Left ventricle myocardium inferior (tissue), 1 donor: ENCODE results near the gene IKBIP. TPM values are rescaled to one million over a fixed set of nuclear protein-coding genes. Genes with fewer than 3 reads are reported as not detected.

ENCODE experiments used
- DNase-seq: peaks from one replicate; pipeline ENCODE4 v3.0.0-alpha.2; 2020
- H3K27ac ChIP-seq: fragments of 200-600 bp; replicated peaks from 2 replicates; pipeline ENCODE4 v1.8.0; 2021
- H3K27me3 ChIP-seq: fragments of 200-600 bp; 2 replicates; pipeline ENCODE4 v1.8.0; 2021; ENCODE audit warnings: low read depth
- H3K36me3 ChIP-seq: fragments of 200-600 bp; 2 replicates; pipeline ENCODE4 v1.8.0; 2021
- H3K4me1 ChIP-seq: fragments of 200-600 bp; 2 replicates; pipeline ENCODE4 v1.8.0; 2021
- H3K4me3 ChIP-seq: fragments of 200-600 bp; 2 replicates; pipeline ENCODE4 v1.8.0; 2021; ENCODE audit warnings: mild to moderate bottlenecking, moderate library complexity
- H3K9me3 ChIP-seq: fragments of 200-600 bp; replicated peaks from 2 replicates; pipeline ENCODE4 v1.8.0; 2021
- CTCF ChIP-seq: fragments of 200-600 bp; IDR thresholded peaks from 2 replicates; pipeline ENCODE4 v1.8.0; 2021; ENCODE audit warnings: antibody characterized with exemption, mild to moderate bottlenecking, borderline replicate concordance
- intact Hi-C: fragments of 100-400 bp; cut with micrococcal nuclease; formaldehyde crosslinking; loops from one replicate; pipeline ENCODE4 v1.11.0; 2022
- total RNA-seq: library from RNA; stranded (reverse); fragmentation: NEBNext Ultra II Directional; extraction: Animal tissue kit (Norgen Biotek cat#: 25700); gene quantifications from one replicate; pipeline ENCODE4 v1.2.1, GENCODE V29; 2021
- donor health status: DM: no; HTN: yes; CAD: no; lungs with severe emphysema.

IKBIP gene
- total RNA-seq, 1 donor from 2014 or later, result 4.4 TPM

DNA sequence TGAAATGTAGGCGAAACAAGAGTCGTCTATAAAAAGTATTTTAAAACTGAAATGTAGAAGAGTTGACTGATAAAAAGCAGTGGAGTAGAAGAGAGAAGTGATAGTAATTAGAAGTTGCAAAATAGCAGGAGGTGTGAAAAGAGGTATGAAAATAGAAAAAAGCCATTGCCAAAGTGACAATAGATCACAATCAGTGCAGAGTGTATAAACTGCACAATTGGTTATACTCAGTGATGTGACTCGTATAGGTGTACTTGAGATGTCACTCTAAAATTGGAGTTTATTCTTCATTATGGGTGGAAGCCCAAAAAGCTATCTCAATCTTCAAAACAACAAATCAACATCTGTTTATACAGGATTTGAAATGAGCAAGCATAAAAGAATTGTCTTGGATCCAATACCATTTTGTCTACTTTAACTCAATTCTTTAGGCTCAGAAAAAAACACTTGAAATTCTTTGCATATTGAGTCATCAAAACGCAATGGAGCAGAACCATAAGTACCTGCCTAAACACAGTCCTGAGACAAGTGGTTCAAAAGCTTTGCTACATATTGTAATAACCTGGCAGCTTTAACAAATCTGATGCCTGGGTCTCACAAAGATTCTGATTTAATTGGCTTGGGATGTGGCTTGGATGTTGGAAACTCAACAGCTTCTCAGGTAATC is 8.8 kb downstream of the IKBIP start:
- no peak for DNase-seq
- H3K9me3 ChIP-seq, result no peaks in the 10 kb centered on the region
- H3K27me3 ChIP-seq, result no peaks in the 10 kb centered on the region
- H3K36me3 ChIP-seq, result no peaks in the 10 kb centered on the region
- intact Hi-C loops, result no loop called here
- no peak overlapping the region for H3K27ac ChIP-seq
- H3K4me3 ChIP-seq, result no peak overlapping the region
- TF ChIP-seq CTCF, result no peak
- peaks cover 12% of the 10 kb centered on the region for H3K4me1 ChIP-seq

- DNase-seq, result no peak
- Histone ChIP-seq H3K27ac (peak overlapping the region; percentile 48), H3K27me3 (no peaks in the 10 kb centered on the region), H3K4me1 (no peaks in the 10 kb centered on the region), H3K9me3 (no peaks in the 10 kb centered on the region), H3K4me3 (no peak overlapping the region), H3K36me3 (no peaks in the 10 kb centered on the region)
- intact Hi-C loops, result no loop called here
- TF ChIP-seq CTCF, result no peak
Observed at GRCh38 chr12:98618952-98619351, 25.6 kb downstream of the IKBIP start.

DNA sequence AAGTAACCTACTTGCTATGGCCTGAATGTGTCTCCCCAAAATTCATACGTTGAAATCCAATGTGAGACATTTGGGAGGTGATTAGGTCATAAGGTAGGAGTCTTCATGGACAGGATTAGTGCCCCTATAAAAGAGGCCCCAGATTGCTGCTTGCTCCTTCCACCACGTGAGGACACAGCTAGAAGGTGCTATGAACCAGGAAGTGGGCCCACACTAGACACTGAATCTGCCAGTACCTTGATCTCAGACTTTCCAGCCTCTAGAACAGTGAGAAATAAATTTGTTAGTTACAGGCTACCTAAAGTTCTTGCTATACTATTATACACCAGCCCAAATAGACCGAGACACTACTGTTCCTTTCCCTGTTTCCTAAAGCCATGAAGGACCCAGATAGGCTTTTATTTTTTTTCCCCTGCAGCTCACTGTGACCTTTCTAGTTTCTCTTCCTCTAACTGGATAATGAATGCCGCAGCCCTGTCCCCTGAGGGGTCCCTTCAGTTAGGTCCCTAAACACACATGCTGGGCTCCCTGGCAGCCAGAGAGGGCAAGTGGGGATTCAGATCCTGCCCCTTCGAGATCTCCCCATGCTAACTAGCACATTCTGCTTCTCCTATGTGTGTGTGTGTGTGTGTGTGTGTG is 31.8 kb downstream of the IKBIP start:
- intact Hi-C loops, result no loop called here
- no peak for DNase-seq
- no peak for TF ChIP-seq CTCF
- no peak overlapping the region for H3K4me3 ChIP-seq
- H3K27me3 ChIP-seq, result no peaks in the 10 kb centered on the region
- H3K36me3 ChIP-seq, result no peaks in the 10 kb centered on the region
- no peak overlapping the region for H3K27ac ChIP-seq
- no peaks in the 10 kb centered on the region for H3K9me3 ChIP-seq
- H3K4me1 ChIP-seq, result no peaks in the 10 kb centered on the region

DNA sequence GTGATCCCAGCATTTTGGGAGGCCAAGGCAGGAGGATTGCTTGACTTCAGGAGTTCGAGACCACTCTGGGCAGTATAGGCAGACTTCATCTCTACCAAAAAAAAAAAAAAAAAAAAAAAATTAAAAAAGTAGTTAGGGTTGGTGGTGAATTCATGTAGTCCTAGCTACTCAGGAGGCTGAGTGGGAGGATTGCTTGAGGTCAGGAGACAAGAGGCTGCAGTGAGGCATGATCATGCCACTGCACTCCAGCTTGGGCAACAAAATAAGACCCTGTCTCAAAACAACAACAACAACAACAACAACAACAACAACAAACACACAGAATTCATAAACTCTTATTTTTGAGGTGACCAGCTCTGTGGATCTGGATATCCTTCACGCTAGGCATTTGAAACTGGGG is 34.0 kb downstream of the IKBIP start:
- intact Hi-C loops, result no loop called here
- H3K9me3 ChIP-seq, result no peaks in the 10 kb centered on the region
- no peak for TF ChIP-seq CTCF
- H3K4me1 ChIP-seq, result no peaks in the 10 kb centered on the region
- no peak overlapping the region for H3K27ac ChIP-seq
- H3K4me3 ChIP-seq, result no peak overlapping the region
- H3K36me3 ChIP-seq, result no peaks in the 10 kb centered on the region
- no peaks in the 10 kb centered on the region for H3K27me3 ChIP-seq
- no peak for DNase-seq

- TF ChIP-seq CTCF, result peak; percentile 11
- intact Hi-C loops, result no loop called here
- H3K4me1 ChIP-seq, result no peaks in the 10 kb centered on the region
- peaks cover 37% of the 10 kb centered on the region for H3K36me3 ChIP-seq
- H3K27me3 ChIP-seq, result no peaks in the 10 kb centered on the region
- no peaks in the 10 kb centered on the region for H3K9me3 ChIP-seq
- DNase-seq, result no peak
- H3K4me3 ChIP-seq, result no peak overlapping the region
- no peak overlapping the region for H3K27ac ChIP-seq
Observed at GRCh38 chr12:98606359-98606988, 38.1 kb downstream of the IKBIP start.
